ENCODE results near the gene BAG1.

DNA sequence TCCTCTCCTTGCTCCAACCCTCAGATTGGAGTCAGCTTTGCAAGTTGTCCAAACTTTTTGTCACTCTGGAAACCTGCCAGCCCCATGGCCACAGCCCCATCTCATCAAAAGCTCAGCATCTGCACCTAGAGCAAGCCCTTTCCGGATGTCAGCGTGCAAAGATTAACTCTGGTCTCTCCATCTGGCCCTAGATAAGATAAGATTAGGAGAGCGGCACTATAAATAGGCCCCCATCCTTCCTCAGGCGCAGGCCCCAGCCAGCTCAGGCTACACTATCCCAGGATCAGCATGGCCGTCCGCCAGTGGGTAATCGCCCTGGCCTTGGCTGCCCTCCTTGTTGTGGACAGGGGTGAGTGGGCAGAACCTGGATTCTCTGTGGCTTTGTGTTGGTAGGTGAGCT lies 24.6 kb downstream of the BAG1 start, which contains the start of gene SPINK4:
- TF ChIP-seq, protein P1, sequence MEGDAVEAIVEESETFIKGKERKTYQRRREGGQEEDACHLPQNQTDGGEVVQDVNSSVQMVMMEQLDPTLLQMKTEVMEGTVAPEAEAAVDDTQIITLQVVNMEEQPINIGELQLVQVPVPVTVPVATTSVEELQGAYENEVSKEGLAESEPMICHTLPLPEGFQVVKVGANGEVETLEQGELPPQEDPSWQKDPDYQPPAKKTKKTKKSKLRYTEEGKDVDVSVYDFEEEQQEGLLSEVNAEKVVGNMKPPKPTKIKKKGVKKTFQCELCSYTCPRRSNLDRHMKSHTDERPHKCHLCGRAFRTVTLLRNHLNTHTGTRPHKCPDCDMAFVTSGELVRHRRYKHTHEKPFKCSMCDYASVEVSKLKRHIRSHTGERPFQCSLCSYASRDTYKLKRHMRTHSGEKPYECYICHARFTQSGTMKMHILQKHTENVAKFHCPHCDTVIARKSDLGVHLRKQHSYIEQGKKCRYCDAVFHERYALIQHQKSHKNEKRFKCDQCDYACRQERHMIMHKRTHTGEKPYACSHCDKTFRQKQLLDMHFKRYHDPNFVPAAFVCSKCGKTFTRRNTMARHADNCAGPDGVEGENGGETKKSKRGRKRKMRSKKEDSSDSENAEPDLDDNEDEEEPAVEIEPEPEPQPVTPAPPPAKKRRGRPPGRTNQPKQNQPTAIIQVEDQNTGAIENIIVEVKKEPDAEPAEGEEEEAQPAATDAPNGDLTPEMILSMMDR (IDR thresholded peaks at IDR 0.05) = no peak
- TF ChIP-seq POLR2A (IDR thresholded peaks at IDR 0.05) = no peak

Measured in uterus (tissue), 2 donors.